Fibroblast of mammary gland (primary cell): Measurements from ENCODE around the gene KCTD6.

Experiments
- DNase-seq: peaks from one replicate; pipeline ENCODE4 v3.0.0-alpha.2; 2010; ENCODE audit warnings: low read depth
- H3K4me3 ChIP-seq: 2 replicates; pipeline ENCODE4 v1.5.1; 2011; ENCODE audit warnings: low read depth, mild to moderate bottlenecking, low read length, moderate library complexity; ENCODE audit not compliant: control insufficient read depth
- TF ChIP-seq, protein P1 (sequence below): conservative IDR thresholded peaks from 2 replicates; pipeline ENCODE4 v1.5.1; 2011; ENCODE audit warnings: low read depth, low read length, inconsistent platforms; ENCODE audit not compliant: control insufficient read depth, insufficient read depth

The KCTD6 gene

DNA sequence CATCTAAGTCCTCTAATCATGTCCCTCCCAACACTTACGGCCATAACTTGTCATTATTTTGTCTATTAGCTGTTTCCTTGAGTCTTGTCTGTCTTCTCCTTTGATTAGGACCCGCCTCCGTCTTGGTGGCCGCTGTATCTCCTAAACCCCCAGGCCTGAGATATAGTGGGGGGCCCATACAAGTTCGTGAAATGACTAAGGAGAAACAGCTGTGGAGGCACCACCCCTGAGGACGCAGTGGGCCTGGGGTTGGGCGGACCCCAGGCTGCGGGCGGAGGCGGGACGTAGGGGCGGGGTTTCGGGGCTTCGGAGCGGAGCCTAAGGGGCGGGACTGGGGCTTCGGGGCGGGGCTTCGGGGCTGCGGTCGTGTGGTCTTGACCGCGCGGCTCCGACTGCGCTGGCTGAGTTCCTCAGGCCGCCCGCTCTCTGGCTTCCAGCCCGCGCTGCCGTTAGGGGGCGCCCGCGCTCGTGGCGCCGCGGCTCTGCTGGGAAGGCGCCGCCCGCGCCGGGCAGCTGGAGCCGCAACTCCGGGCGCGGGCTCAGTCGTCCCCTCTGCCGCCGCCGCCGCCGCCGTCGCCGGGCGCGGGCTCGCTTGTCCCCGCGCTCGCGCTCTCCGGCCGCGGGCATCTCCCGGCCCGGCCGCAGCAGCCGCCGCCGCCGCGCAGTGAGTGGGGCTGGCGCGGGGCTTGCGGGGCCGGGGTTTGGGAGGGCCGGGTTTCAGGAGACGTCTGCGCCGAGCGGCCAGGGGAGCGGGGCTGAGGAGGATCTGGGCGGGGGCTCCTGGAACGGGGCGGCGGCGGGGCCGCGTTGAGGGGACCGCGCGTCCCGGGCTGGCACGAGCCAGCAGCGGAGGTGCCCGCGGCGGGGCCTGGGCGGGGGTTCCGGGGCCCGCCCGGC lies at the start of gene KCTD6:
KCTD6 (plus strand) TSS at position 591 of the 897 bp plus-strand sequence. CDS start 6,660 bp downstream, outside the sequence.
- TF ChIP-seq, protein P1, sequence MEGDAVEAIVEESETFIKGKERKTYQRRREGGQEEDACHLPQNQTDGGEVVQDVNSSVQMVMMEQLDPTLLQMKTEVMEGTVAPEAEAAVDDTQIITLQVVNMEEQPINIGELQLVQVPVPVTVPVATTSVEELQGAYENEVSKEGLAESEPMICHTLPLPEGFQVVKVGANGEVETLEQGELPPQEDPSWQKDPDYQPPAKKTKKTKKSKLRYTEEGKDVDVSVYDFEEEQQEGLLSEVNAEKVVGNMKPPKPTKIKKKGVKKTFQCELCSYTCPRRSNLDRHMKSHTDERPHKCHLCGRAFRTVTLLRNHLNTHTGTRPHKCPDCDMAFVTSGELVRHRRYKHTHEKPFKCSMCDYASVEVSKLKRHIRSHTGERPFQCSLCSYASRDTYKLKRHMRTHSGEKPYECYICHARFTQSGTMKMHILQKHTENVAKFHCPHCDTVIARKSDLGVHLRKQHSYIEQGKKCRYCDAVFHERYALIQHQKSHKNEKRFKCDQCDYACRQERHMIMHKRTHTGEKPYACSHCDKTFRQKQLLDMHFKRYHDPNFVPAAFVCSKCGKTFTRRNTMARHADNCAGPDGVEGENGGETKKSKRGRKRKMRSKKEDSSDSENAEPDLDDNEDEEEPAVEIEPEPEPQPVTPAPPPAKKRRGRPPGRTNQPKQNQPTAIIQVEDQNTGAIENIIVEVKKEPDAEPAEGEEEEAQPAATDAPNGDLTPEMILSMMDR, result no peak
- peak; percentile 90 for DNase-seq
- peak within 1 kb of the TSS; percentile 87 for H3K4me3 ChIP-seq

DNA sequence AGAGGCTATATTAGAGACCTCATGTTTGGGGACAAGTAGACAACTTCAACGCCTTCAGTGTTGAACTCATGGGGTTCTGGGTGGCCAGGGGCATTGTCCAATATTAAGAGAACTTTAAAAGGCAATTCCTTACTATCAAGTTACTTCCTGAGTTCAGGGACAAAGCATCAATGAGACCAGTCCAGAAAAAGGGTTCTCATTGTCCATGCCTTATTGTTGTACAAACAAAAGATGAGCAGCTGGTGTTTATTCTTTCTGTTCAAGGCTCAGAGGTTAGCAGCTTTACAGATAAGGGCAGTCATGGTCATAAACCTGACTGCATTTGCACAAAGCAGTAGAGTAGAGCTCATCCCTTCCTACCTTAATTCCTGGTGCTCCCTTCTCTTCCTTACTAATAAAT lies 39.7 kb upstream of the KCTD6 start:
- TF ChIP-seq, protein P1, result no peak
- DNase-seq, result no peak
- H3K4me3 ChIP-seq, result no peak overlapping the region

DNA sequence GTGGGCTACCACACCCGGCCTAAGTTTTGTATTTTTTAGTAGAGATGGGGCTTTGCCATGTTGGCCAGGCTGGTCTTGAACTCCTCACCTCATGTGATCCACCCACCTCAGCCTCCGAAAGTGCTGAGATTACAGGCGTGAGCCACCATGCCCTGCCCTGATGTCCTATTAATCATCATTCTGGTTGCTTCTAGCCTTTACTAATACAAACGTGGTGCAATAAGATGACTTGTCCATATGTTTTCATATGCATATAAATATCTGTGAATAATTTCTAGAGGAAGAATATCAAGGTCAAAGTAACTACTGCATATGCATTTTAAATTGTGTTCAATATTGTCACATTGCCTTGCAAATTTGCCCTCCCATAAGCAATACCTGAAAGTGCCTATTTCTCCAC lies 32.7 kb upstream of the KCTD6 start:
- H3K4me3 ChIP-seq, result no peak overlapping the region
- TF ChIP-seq, protein P1, result no peak
- peak; percentile 19 for DNase-seq

DNA sequence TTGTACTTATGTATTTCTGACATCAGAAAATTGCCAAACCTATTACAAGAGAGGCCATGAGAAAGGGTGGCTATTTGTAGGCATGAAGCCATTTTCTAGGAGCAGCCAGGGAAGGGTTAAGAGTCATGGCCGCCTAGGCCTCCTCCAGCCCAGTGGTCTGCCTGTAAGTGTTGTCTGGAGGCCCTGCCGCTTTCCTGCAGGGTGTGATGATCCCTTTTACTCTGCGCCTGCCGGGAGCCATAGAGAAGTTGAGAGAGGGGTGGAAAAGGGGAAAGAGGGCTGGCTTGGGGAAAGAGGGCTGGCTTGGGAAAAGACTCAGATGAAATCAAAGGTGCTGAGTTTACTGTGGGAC lies 29.1 kb upstream of the KCTD6 start:
- TF ChIP-seq, protein P1, result no peak
- DNase-seq, result no peak
- no peak overlapping the region for H3K4me3 ChIP-seq

DNA sequence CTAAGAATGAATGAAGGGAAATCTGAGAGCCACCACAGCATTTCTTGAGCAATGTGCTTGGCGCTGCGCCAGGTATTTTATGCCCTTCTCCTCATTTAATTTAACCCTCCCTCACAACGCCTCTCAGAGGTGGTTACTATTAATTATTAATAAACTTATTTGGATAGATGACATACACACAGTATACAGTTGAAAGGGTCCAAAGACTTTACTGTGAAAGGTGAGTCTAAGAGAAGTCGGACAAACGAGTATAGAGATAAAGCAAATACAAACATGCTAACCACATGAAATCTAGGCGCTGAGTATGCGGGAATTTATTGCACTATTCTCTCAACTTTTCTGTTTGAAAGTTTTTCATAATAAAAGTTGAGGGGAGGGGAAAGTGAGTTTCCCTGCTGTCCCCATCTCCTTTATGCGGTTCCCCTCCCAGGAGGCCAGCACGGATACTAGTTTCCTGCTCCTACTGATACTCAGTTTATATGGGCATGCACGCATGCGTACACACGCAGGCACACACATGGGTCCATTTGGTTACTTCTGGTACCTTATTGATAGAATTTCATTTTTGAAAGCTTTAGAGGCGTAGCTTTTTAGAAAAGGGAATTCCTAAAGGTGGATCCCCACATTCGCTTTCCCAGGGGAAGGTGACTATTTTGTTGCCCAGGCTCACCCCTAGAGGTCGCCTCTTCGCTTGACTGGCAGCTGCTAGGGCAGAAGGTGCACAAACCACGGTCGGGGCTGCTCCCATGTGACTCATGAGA lies 28.5 kb upstream of the KCTD6 start:
- TF ChIP-seq, protein P1, result peak; percentile 89
- no peak overlapping the region for H3K4me3 ChIP-seq
- DNase-seq, result peak; percentile 94

DNA sequence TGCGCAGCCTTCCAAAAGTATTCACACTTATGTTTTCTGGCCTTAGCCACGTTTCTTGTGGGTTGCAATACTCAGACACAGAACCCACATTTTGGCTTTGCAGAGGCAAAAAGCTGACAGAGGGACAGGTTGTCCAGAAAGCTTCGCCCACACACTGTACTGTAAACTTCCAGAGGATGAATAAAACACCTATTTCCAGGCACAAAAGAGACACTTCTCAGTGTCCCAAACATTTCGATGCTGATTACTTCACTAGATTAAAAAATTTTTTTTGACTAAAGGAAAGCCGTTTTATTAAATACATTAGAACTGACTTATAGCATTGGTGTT lies 28.0 kb upstream of the KCTD6 start:
- TF ChIP-seq, protein P1, result no peak
- no peak overlapping the region for H3K4me3 ChIP-seq
- DNase-seq, result no peak
